ENCODE measurements around the gene PIM3.

The PIM3 gene

GRCh38 chr22:50011447-50012210 is 51.1 kb downstream of the PIM3 start:
- H3K9me2 ChIP-seq (replicated peaks; ENCODE audit: insufficient read depth, low read length), result no peaks in the 10 kb centered on the region
- no peak overlapping the region for H3K4me2 ChIP-seq (ENCODE audit: low read depth, low read length, poor library complexity, severe bottlenecking)
- no peak overlapping the region for H3K9ac ChIP-seq (ENCODE audit: low read length)
- no peaks in the 10 kb centered on the region for H3F3A ChIP-seq (ENCODE audit: insufficient read depth)
- H3K27ac ChIP-seq (ENCODE audit: low read depth, low read length), result no peak overlapping the region
- no peaks in the 10 kb centered on the region for H3K79me2 ChIP-seq (ENCODE audit: insufficient read depth, low read length)
- TF ChIP-seq CTCF (IDR thresholded peaks at IDR 0.05; ENCODE audit: insufficient read depth, low read length, poor library complexity, severe bottlenecking), result no peak
- TF ChIP-seq EZH2phosphoT487 (conservative IDR thresholded peaks at IDR 0.05; ENCODE audit: low read length), result no peak
- no peak overlapping the region for H3K4me3 ChIP-seq (ENCODE audit: insufficient read depth, low read length, poor library complexity, severe bottlenecking)
- H3K36me3 ChIP-seq (ENCODE audit: low read length), result no peaks in the 10 kb centered on the region
- no peaks in the 10 kb centered on the region for H4K20me1 ChIP-seq (ENCODE audit: low read depth, low read length)
- no peaks in the 10 kb centered on the region for H3K27me3 ChIP-seq (ENCODE audit: low read length)
- H2AFZ ChIP-seq (ENCODE audit: low read depth, low read length, severe bottlenecking), result no peak overlapping the region
- no peaks in the 10 kb centered on the region for H3K9me3 ChIP-seq (ENCODE audit: insufficient read depth, low read length)

- H2AFZ ChIP-seq (ENCODE audit: low read depth, low read length, severe bottlenecking), result no peak within 1 kb of the TSS
- no peaks in the 10 kb centered on the region for H3K36me3 ChIP-seq (ENCODE audit: low read length)
- H3K4me2 ChIP-seq (ENCODE audit: low read depth, low read length, poor library complexity, severe bottlenecking), result no peak within 1 kb of the TSS
- H3K9me2 ChIP-seq (replicated peaks; ENCODE audit: insufficient read depth, low read length), result no peaks in the 10 kb centered on the region
- H3K4me3 ChIP-seq (ENCODE audit: insufficient read depth, low read length, poor library complexity, severe bottlenecking), result no peak within 1 kb of the TSS
- no peaks in the 10 kb centered on the region for H3F3A ChIP-seq (ENCODE audit: insufficient read depth)
- no peak within 1 kb of the TSS for H3K27ac ChIP-seq (ENCODE audit: low read depth, low read length)
- no peak for TF ChIP-seq EZH2phosphoT487 (conservative IDR thresholded peaks at IDR 0.05; ENCODE audit: low read length)
- no peak for TF ChIP-seq CTCF (IDR thresholded peaks at IDR 0.05; ENCODE audit: insufficient read depth, low read length, poor library complexity, severe bottlenecking)
- no peak within 1 kb of the TSS for H3K9ac ChIP-seq (ENCODE audit: low read length)
- no peaks in the 10 kb centered on the region for H3K27me3 ChIP-seq (ENCODE audit: low read length)
- no peaks in the 10 kb centered on the region for H3K9me3 ChIP-seq (ENCODE audit: insufficient read depth, low read length)
- H3K79me2 ChIP-seq (ENCODE audit: insufficient read depth, low read length), result no peaks in the 10 kb centered on the region
- no peaks in the 10 kb centered on the region for H4K20me1 ChIP-seq (ENCODE audit: low read depth, low read length)
Measured at GRCh38 chr22:50012211-50013181, 51.9 kb downstream of the PIM3 start, which contains the start of gene IL17REL. Gene IL17REL (minus strand): TSS chr22:50012765. CDS start chr22:50012646, 119 bp downstream.

All from SU-DHL-6 (cell line).